H1 (cell line): ENCODE data around the gene MYL3. TPM values are rescaled to one million over a fixed set of nuclear protein-coding genes. Genes with fewer than 3 reads are reported as not detected.

ENCODE experiments used
- CTCF ChIA-PET: fragments of 300-600 bp; sonication (Branson Sonifier 250); formaldehyde crosslinking; loops from one replicate; lab custom pipeline; 2021; ENCODE audit not compliant: partially characterized antibody; lab: Charles Lee
- POLR2A ChIA-PET: fragments of 300-600 bp; sonication (Branson Sonifier 250); formaldehyde crosslinking; loops from one replicate; lab custom pipeline; 2021; ENCODE audit warnings: inconsistent platforms; ENCODE audit not compliant: partially characterized antibody; lab: Charles Lee
- DNase-seq, 2 experiments: peaks; one replicate each; pipeline versions ENCODE4 v3.0.0 to v3.0.0-alpha.2; 2010 to 2022; ENCODE audit warnings: low spot score in 2 of 2, low read depth in 1 of 2, mixed read lengths in 1 of 2
- FAIRE-seq: peaks from 2 replicates; lab custom pipeline; 2011; peaks lifted over from hg19 to GRCh38; lab: Jason Lieb, UNC
- H2AFZ ChIP-seq: 2 replicates; pipeline ENCODE4 v1.8.1; 2012; ENCODE audit warnings: low read length, inconsistent platforms
- H2AK5ac ChIP-seq: 2 replicates; pipeline ENCODE4 v1.6.1; 2013; ENCODE audit warnings: low read depth, low read length
- H2BK120ac ChIP-seq: replicated peaks from 2 replicates; pipeline ENCODE3; 2013; ENCODE audit warnings: low read depth, low read length, inconsistent platforms
- H2BK12ac ChIP-seq: 2 replicates; pipeline ENCODE4 v1.6.1; 2013; ENCODE audit warnings: low read depth, low read length
- H2BK15ac ChIP-seq: 2 replicates; pipeline ENCODE4 v1.6.1; 2013; ENCODE audit warnings: low read length
- H2BK20ac ChIP-seq: 2 replicates; pipeline ENCODE4 v1.6.1; 2013; ENCODE audit warnings: low read length
- H2BK5ac ChIP-seq: 2 replicates; pipeline ENCODE4 v1.6.1; 2013; ENCODE audit warnings: low read depth, low read length
- H3K14ac ChIP-seq: 2 replicates; pipeline ENCODE4 v1.6.1; 2013; ENCODE audit warnings: inconsistent platforms; ENCODE audit not compliant: insufficient read length
- H3K18ac ChIP-seq: 2 replicates; pipeline ENCODE4 v1.6.1; 2013; ENCODE audit warnings: low read length; ENCODE audit errors: extremely low read depth
- H3K23ac ChIP-seq: 2 replicates; pipeline ENCODE4 v1.6.1; 2013; ENCODE audit warnings: inconsistent platforms; ENCODE audit not compliant: insufficient read length
- H3K23me2 ChIP-seq: 2 replicates; pipeline ENCODE4 v1.6.1; 2013; ENCODE audit warnings: low read depth, low read length
- H3K27ac ChIP-seq: 2 replicates; pipeline ENCODE4 v1.6.1; 2011; ENCODE audit warnings: low read depth, low read length, inconsistent platforms
- H3K27me3 ChIP-seq, 4 experiments: replicated peaks in 1 of 4; 1 replicate in 1 of 4; 2 replicates in 3 of 4; pipeline versions ENCODE4 v1.6.1 to v1.8.1; 2011 to 2013; ENCODE audit warnings: low read length in 3 of 4, mild to moderate bottlenecking in 3 of 4, inconsistent platforms in 2 of 4, mixed read lengths in 2 of 4, moderate library complexity in 1 of 4; ENCODE audit not compliant: control insufficient read depth in 3 of 4, insufficient read depth in 3 of 4; ENCODE audit errors: extremely low read depth in 1 of 4
- H3K36me3 ChIP-seq, 4 experiments: 2 replicates each; pipeline versions ENCODE4 v1.6.1 to v1.8.1; 2011 to 2013; ENCODE audit warnings: mild to moderate bottlenecking in 4 of 4, low read length in 3 of 4, moderate library complexity in 2 of 4, control low read depth in 1 of 4, inconsistent platforms in 1 of 4; ENCODE audit not compliant: insufficient read depth in 4 of 4, control insufficient read depth in 2 of 4
- H3K4ac ChIP-seq: replicated peaks from 2 replicates; pipeline ENCODE3; 2013; ENCODE audit warnings: low read length, low read depth, mixed read lengths, inconsistent platforms; ENCODE audit not compliant: insufficient read length
- H3K4me1 ChIP-seq, 4 experiments: replicated peaks in 1 of 4; 1 replicate in 1 of 4; 2 replicates in 3 of 4; pipeline versions ENCODE4 v1.6.1 to v1.8.1; 2011 to 2013; ENCODE audit warnings: low read length in 3 of 4, inconsistent platforms in 2 of 4, mixed read lengths in 1 of 4; ENCODE audit not compliant: insufficient read depth in 4 of 4, control insufficient read depth in 3 of 4
- H3K4me2 ChIP-seq, 2 experiments: 2 replicates each; pipeline versions ENCODE4 v1.6.1 to v1.8.1; 2011 to 2013; ENCODE audit warnings: low read depth in 2 of 2, low read length in 2 of 2, control low read depth in 1 of 2, inconsistent platforms in 1 of 2, mild to moderate bottlenecking in 1 of 2; ENCODE audit not compliant: insufficient read depth in 1 of 2
- H3K4me3 ChIP-seq, 4 experiments: fragments of 200-600, 300-600 bp in 1 of 4; sonication (generic), shearing (Covaris generic), sonication (Bioruptor Twin) in 1 of 4; 2 replicates each; pipeline versions ENCODE4 v1.5.1 to v1.8.1; 2011 to 2016; ENCODE audit warnings: low read length in 4 of 4, low read depth in 3 of 4, control low read depth in 2 of 4, inconsistent platforms in 2 of 4, mild to moderate bottlenecking in 2 of 4, mixed read lengths in 1 of 4, moderate library complexity in 1 of 4; ENCODE audit not compliant: insufficient read depth in 2 of 4; ENCODE audit errors: extremely low read depth in 1 of 4
- H3K56ac ChIP-seq: replicated peaks from 2 replicates; pipeline ENCODE3; 2013; ENCODE audit warnings: low read depth, mild to moderate bottlenecking, mixed read lengths, low read length, inconsistent platforms; ENCODE audit not compliant: insufficient read length
- H3K79me1 ChIP-seq: 2 replicates; pipeline ENCODE4 v1.6.1; 2013; ENCODE audit warnings: low read depth, low read length, control low read depth
- H3K79me2 ChIP-seq, 2 experiments: 2 replicates each; pipeline versions ENCODE4 v1.6.1 to v1.8.1; 2012 to 2013; ENCODE audit warnings: low read length in 2 of 2, mild to moderate bottlenecking in 2 of 2, inconsistent platforms in 1 of 2; ENCODE audit not compliant: insufficient read depth in 2 of 2, control insufficient read depth in 1 of 2
- H3K9ac ChIP-seq, 4 experiments: replicated peaks in 1 of 4; 1 replicate in 1 of 4; 2 replicates in 3 of 4; pipeline versions ENCODE4 v1.6.1 to v1.8.1; 2011 to 2013; ENCODE audit warnings: low read depth in 3 of 4, low read length in 3 of 4, control low read depth in 2 of 4, mild to moderate bottlenecking in 2 of 4, moderate library complexity in 2 of 4, inconsistent platforms in 1 of 4; ENCODE audit errors: extremely low read depth in 1 of 4
- H3K9me3 ChIP-seq, 2 experiments: 2 replicates each; pipeline versions ENCODE4 v1.6.1 to v1.8.1; 2012 to 2013; ENCODE audit warnings: mild to moderate bottlenecking in 2 of 2, moderate library complexity in 2 of 2, control low read depth in 1 of 2, inconsistent platforms in 1 of 2, low read depth in 1 of 2, low read length in 1 of 2, mixed read lengths in 1 of 2; ENCODE audit not compliant: insufficient read depth in 2 of 2
- H4K20me1 ChIP-seq, 2 experiments: replicated peaks in 1 of 2; 2 replicates each; pipeline versions ENCODE3 to v1.8.1; 2011 to 2013; ENCODE audit warnings: inconsistent platforms in 2 of 2, low read length in 2 of 2, mild to moderate bottlenecking in 1 of 2; ENCODE audit not compliant: insufficient read depth in 2 of 2, control insufficient read depth in 1 of 2
- H4K5ac ChIP-seq: 2 replicates; pipeline ENCODE4 v1.6.1; 2013; ENCODE audit warnings: low read length, low read depth, mixed read lengths, inconsistent platforms; ENCODE audit not compliant: insufficient read length
- H4K8ac ChIP-seq: 2 replicates; pipeline ENCODE4 v1.8.0; 2013; ENCODE audit warnings: mild to moderate bottlenecking, moderate library complexity, low read length, inconsistent platforms; ENCODE audit not compliant: insufficient read depth; ENCODE audit errors: extremely low read depth
- H4K91ac ChIP-seq: replicated peaks from 2 replicates; pipeline ENCODE3; 2013; ENCODE audit warnings: low read length, mixed read lengths, inconsistent platforms; ENCODE audit not compliant: insufficient read length
- E2F6 ChIP-seq: IDR thresholded peaks from 2 replicates; pipeline ENCODE4 v1.6.1; 2012; ENCODE audit warnings: inconsistent platforms
- WGBS, 2 experiments: shearing (Covaris generic) in 1 of 2; methylation state at CpG; one replicate each; pipeline versions ENCODE4 v1.1.6 to v1.1.7; 2013 to 2015; ENCODE audit warnings: low lambda C conversion rate in 2 of 2, mixed read lengths in 2 of 2, inconsistent platforms in 1 of 2, low coverage in 1 of 2, missing lambda C conversion rate in 1 of 2; ENCODE audit not compliant: insufficient replicate concordance in 2 of 2, insufficient coverage in 1 of 2, insufficient read length in 1 of 2; ENCODE audit errors: extremely low coverage in 1 of 2, missing lambda C conversion rate in 1 of 2; 5-methylcytosine and 5-hydroxymethylcytosine counted together
- polyA plus RNA-seq, 7 experiments: library from polyadenylated mRNA; depleted of rRNA in 3 of 7; stranded (reverse) in 5 of 7; unstranded in 2 of 7; fragments of >200 nt in 5 of 7; fragments of 200-250 nt in 2 of 7; gene quantifications; 1 replicate in 5 of 7; 2 replicates in 1 of 7; 4 replicates in 1 of 7; pipeline versions ENCODE4 v1.2.1 to v1.2.3, GENCODE V29; 2011 to 2013; ENCODE audit warnings: missing spikeins in 2 of 7, mixed read lengths in 2 of 7
- total RNA-seq: library from RNA; stranded (reverse); fragmentation: NEBNext Ultra II Directional; extraction: Animal tissue kit (Norgen Biotek cat#: 25700); gene quantifications from 2 replicates; pipeline ENCODE4 v1.2.1, GENCODE V29; 2021

MYL3 gene
- total and polyA plus RNA-seq, 2 of the 8 experiments (the other 6 are each of a cell fraction or from before 2014, with no cell fraction given) = 0.06 TPM; not detected in 1

DNA sequence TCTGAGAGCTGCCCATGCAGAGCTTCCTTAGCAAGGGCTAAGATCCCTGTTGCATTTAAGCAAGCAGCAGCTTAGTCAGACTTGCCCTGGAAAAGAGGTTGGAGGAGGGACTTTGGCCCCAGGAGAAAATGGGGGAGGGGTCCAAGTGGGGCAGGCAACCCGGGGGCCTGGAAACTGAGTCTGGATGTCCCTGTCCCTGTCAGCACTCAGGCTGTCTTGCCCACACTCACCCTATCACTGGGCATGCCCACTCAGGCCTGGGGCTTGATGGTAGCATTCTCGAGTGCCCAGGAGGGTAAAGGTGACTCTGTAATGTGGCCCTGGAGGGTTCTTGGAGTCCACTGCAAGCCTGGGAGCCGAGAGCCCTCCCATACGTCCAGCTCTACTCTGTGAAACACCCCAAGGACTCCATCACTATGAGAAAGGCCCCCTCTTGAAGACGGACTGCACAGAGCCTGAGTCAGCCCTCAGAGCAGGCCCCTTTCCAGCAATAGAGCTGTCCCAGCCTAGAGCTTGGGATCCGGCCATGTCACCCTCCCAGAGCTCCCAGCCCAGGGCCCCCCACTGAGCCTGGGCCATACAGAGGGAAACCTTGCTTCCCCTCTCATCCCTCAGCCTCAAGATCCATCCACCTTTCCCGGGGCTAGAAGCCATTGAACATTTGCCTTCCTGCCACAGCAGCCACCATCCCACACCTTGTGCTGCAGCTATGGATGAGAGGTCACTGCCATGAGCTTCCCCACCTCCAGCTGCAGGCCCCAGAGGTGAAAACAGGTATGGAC lies 13.4 kb downstream of the MYL3 start:
- H3K23me2 ChIP-seq = peaks cover 4% of the 10 kb centered on the region; the same call in 1 of the 2 replicates
- no peak overlapping the region for H4K91ac ChIP-seq
- H3K79me2 ChIP-seq = no peaks in the 10 kb centered on the region
- no peak overlapping the region for H2BK15ac ChIP-seq
- H3K4me2 ChIP-seq = no peak overlapping the region
- H2AK5ac ChIP-seq = no peak overlapping the region
- no peak overlapping the region for H2BK5ac ChIP-seq
- no peaks in the 10 kb centered on the region for H4K20me1 ChIP-seq
- peaks cover 0 to 13% (median 5%) of the 10 kb centered on the region in 4 experiments; a peak in 4 of 7 replicates for H3K27me3 ChIP-seq
- no peak overlapping the region for H4K8ac ChIP-seq
- H4K5ac ChIP-seq = no peak overlapping the region
- no peak overlapping the region for H3K14ac ChIP-seq
- H3K36me3 ChIP-seq = no peaks in the 10 kb centered on the region
- no peak for TF ChIP-seq E2F6
- no peak overlapping the region for H3K23ac ChIP-seq
- H3K9me3 ChIP-seq = no peaks in the 10 kb centered on the region
- no peak overlapping the region for H2BK20ac ChIP-seq
- H3K27ac ChIP-seq = no peak overlapping the region
- 0 out of 2 replicates have a peak, but pooled peaks cover 2% of the 10 kb centered on the region for H3K79me1 ChIP-seq
- POLR2A ChIA-PET = interaction anchor here (0.7 to 1.7 kb wide), 4 partner anchors 12 to 143 kb away, joined by 3 read pairs; no protein-coding TSS in a partner anchor
- no peak overlapping the region for H3K4me3 ChIP-seq
- peaks cover 0 to 10% (median 5%) of the 10 kb centered on the region in 4 experiments; a peak in 6 of 7 replicates for H3K4me1 ChIP-seq
- 77% methylated on average over 7 of the region's 7 CpGs; no CpG with 5 or more reads in 1 of the 2 experiments for WGBS, 2 experiments
- no peak for FAIRE-seq
- H3K18ac ChIP-seq = no peak overlapping the region
- DNase-seq = no peak
- H2BK12ac ChIP-seq = no peak overlapping the region
- no peak overlapping the region for H3K9ac ChIP-seq
- CTCF ChIA-PET = interaction anchor here (0.6 to 5.7 kb wide), 23 partner anchors 9 to 186 kb away, joined by 3 to 38 read pairs (median 5); partner anchors contain the start of gene MYL3
- no peak overlapping the region for H2BK120ac ChIP-seq
- H3K4ac ChIP-seq = no peak overlapping the region
- no peak overlapping the region for H3K56ac ChIP-seq
- no peak overlapping the region for H2AFZ ChIP-seq
